Gastroesophageal sphincter (tissue), 4 donors: Measurements from ENCODE around the gene MGRN1. TPM values are rescaled to one million over a fixed set of nuclear protein-coding genes. Genes with fewer than 3 reads are reported as not detected.
"Not testable (repeated sequence)": the region's sequence is repeated elsewhere in the genome, so short reads cannot be mapped to it uniquely, and the experiment has no call there.

Experiments
- ATAC-seq: fragments of 150-250 bp; one replicate; pipeline ENCODE4 v1.9.1; 2016; ENCODE audit warnings: mild to moderate bottlenecking, moderate library complexity
- H3K27ac ChIP-seq, 4 donors: fragments of 200-600 bp; sonication (generic) in 3 of 4; 1 replicate in 3 of 4; 2 replicates in 1 of 4; pipeline ENCODE4 v1.5.1; 2016 to 2019
- H3K27me3 ChIP-seq: fragments of 200-600 bp; sonication (generic); one replicate; pipeline ENCODE4 v1.5.1; 2019
- H3K36me3 ChIP-seq, 2 donors: fragments of 200-600 bp; sonication (generic); one replicate each; pipeline ENCODE4 v1.5.1; 2019; ENCODE audit warnings: control low read depth in 1 of 2
- H3K4me1 ChIP-seq, 3 donors: fragments of 200-600 bp; sonication (generic); 1 replicate in 2 of 3; 2 replicates in 1 of 3; pipeline ENCODE4 v1.5.1; 2016 to 2019; ENCODE audit warnings: control low read depth in 2 of 3
- H3K4me3 ChIP-seq, 2 donors: fragments of 200-600 bp; sonication (generic); one replicate each; pipeline ENCODE4 v1.5.1; 2019; ENCODE audit warnings: mild to moderate bottlenecking in 1 of 2, moderate library complexity in 1 of 2
- H3K9me3 ChIP-seq, 3 donors: fragments of 200-600 bp; sonication (generic); one replicate each; pipeline ENCODE4 v1.5.1; 2017 to 2019; ENCODE audit warnings: control low read depth in 2 of 3
- CTCF ChIP-seq, 4 experiments: fragments of 200-600 bp in 2 of 4; fragments of 450-650 bp in 2 of 4; sonication (generic) in 1 of 4; IDR thresholded peaks; one replicate each; pipeline ENCODE4 v1.5.1; 2017 to 2019; ENCODE audit warnings: antibody characterized with exemption in 4 of 4, mild to moderate bottlenecking in 2 of 4, moderate library complexity in 2 of 4
- EP300 ChIP-seq: sonication (generic); formaldehyde crosslinking; IDR thresholded peaks from one replicate; pipeline ENCODE4 v1.6.1; 2017; ENCODE audit warnings: antibody characterized with exemption, mild to moderate bottlenecking
- POLR2A ChIP-seq, 2 donors: fragments of 450-650 bp; IDR thresholded peaks; one replicate each; pipeline ENCODE4 v1.6.1; 2017; ENCODE audit warnings: antibody characterized with exemption in 2 of 2, mild to moderate bottlenecking in 2 of 2, moderate library complexity in 1 of 2
- POLR2AphosphoS5 ChIP-seq: sonication (generic); formaldehyde crosslinking; IDR thresholded peaks from one replicate; pipeline ENCODE4 v1.6.1; 2017; ENCODE audit warnings: antibody characterized with exemption
- WGBS, 2 donors: methylation state at CpG; one replicate each; pipeline ENCODE4 v1.1.5; 2018; ENCODE audit warnings: low coverage in 1 of 2; 5-methylcytosine and 5-hydroxymethylcytosine counted together
- small RNA-seq, 4 donors: library from RNA; depleted of rRNA; stranded (forward); fragments of <200 nt; gene quantifications; one replicate each; pipeline ENCODE3, GENCODE V24; 2016
- total RNA-seq, 4 donors: library from RNA; depleted of rRNA; stranded (reverse); fragments of >200 nt; gene quantifications; one replicate each; pipeline ENCODE4 v1.1.0, GENCODE V29; 2016

Gene MGRN1
- total RNA-seq, 4 donors from 2014 or later, result 29.2 to 67.0 (median 40.5) TPM

GRCh38 chr16:4734730-4735535, 110.3 kb downstream of the MGRN1 start:
- Histone ChIP-seq H3K9me3 (no peaks in the 10 kb centered on the region), H3K4me1 (peaks cover 0 to 31% (median 5%) of the 10 kb centered on the region in 3 donors), H3K36me3 (peaks cover 0 to 20% of the 10 kb centered on the region in 2 donors), H3K27me3 (no peaks in the 10 kb centered on the region), H3K27ac (peak overlapping the region; percentile 40 to 94 (median 88)), H3K4me3 (peak overlapping the region; percentile 61 to 95)
- TF ChIP-seq POLR2AphosphoS5, result no peak
- TF ChIP-seq CTCF (IDR thresholded peaks at IDR 0.05), result no peak
- TF ChIP-seq POLR2A (IDR thresholded peaks at IDR 0.05), result no peak
- TF ChIP-seq EP300, result no peak
- 2 to 4% methylated on average over 7 to 17 of the region's 38 CpGs for WGBS, 2 donors
- ATAC-seq, result peak; percentile 76

DNA sequence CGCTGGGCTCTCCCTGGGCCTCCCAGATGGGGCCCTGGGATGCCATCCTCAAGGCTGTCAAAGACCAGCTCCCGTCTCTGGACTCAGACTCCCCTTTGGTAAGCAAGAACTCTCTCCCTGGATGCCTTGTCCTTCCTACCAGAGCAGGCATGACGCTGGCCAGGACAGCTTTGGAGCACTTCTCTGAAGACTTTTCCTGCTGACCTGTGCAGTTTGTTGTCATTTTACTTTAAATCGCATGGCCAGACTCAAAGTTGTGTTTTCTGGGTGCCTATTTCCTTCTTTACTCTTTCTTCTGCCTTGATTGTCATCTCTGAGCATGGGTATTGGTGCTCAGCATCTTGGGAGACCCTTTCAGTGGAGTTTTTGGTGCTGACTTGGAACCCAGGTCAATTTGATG, 111.9 kb downstream of the MGRN1 start:
- Histone ChIP-seq H3K9me3 (no peaks in the 10 kb centered on the region), H3K27me3 (no peaks in the 10 kb centered on the region), H3K27ac (no peak overlapping the region), H3K4me1 (peaks cover 0 to 31% (median 5%) of the 10 kb centered on the region in 3 donors), H3K4me3 (no peak overlapping the region), H3K36me3 (peaks cover 0 to 4% of the 10 kb centered on the region in 2 donors)
- WGBS, 2 donors, result 29 to 81% methylated on average over 1 to 4 of the region's 4 CpGs
- TF ChIP-seq POLR2A (IDR thresholded peaks at IDR 0.05), result no peak
- TF ChIP-seq POLR2AphosphoS5, result no peak
- no peak for TF ChIP-seq CTCF (IDR thresholded peaks at IDR 0.05)
- no peak for TF ChIP-seq EP300
- ATAC-seq, result no peak

- 80 to 81% methylated on average over 6 to 8 of the region's 15 CpGs for WGBS, 2 donors
- no peak overlapping the region for H3K27ac ChIP-seq
Observed at GRCh38 chr16:4737545-4737944, 112.9 kb downstream of the MGRN1 start.

GRCh38 chr16:4738370-4738769, 113.7 kb downstream of the MGRN1 start:
- H3K36me3 ChIP-seq, ATAC-seq, H3K4me3 ChIP-seq, H3K27me3 ChIP-seq, H3K27ac ChIP-seq, H3K9me3 ChIP-seq: not testable (repeated sequence)
- WGBS, 2 donors, result 80 to 88% methylated on average over 1 of the region's 5 CpGs
- peaks cover 0 to 21% (median 5%) of the 10 kb centered on the region in 3 donors for H3K4me1 ChIP-seq

More at GRCh38 chr16:4737545-4737944, 112.9 kb downstream of the MGRN1 start:
- Histone ChIP-seq H3K36me3 (no peaks in the 10 kb centered on the region), H3K9me3 (no peaks in the 10 kb centered on the region), H3K27me3 (no peaks in the 10 kb centered on the region), H3K4me1 (peaks cover 0 to 22% (median 5%) of the 10 kb centered on the region in 3 donors), H3K4me3 (no peak overlapping the region)
- ATAC-seq, result no peak
- no peak for TF ChIP-seq CTCF (IDR thresholded peaks at IDR 0.05)
- no peak for TF ChIP-seq POLR2A (IDR thresholded peaks at IDR 0.05)
- no peak for TF ChIP-seq EP300
- no peak for TF ChIP-seq POLR2AphosphoS5

Small RNA genes within 50 kb of the gene (small RNA-seq; reads per million reads assigned to genes)
- 0 reads per million in 4 donors for gene MIR6769A
- 0 reads per million in 4 donors for gene RN7SL850P

Other genes starting within 250 kb of the MGRN1 start
- 10 to 100 TPM; 11.0 to 38.9 (median 17.8) TPM for gene CORO7, start 208.2 kb upstream of the MGRN1 start, total RNA-seq
- 10 to 100 TPM; 39.6 to 55.6 (median 43.9) TPM for gene DNAJA3, start 199.0 kb upstream of the MGRN1 start, total RNA-seq
- gene NMRAL1, start 150.2 kb upstream of the MGRN1 start, total RNA-seq, result 10 to 100 TPM; 32.9 to 49.7 (median 39.3) TPM
- gene HMOX2, start 148.4 kb upstream of the MGRN1 start, total RNA-seq, result 10 to 100 TPM; 26.3 to 66.3 (median 36.2) TPM
- 10 to 100 TPM; 13.2 to 31.5 (median 18.7) TPM for gene CDIP1, start 86.1 kb upstream of the MGRN1 start, total RNA-seq
- under 1 TPM in 1 of 4 donors, not detected in 3; 0.40 TPM for gene C16orf96, start 68.5 kb upstream of the MGRN1 start, total RNA-seq
- 10 to 100 TPM in 3 of 4 donors, 1 to 10 TPM in 1; 5.9 to 24.0 (median 14.3) TPM for gene UBALD1, start 9.9 kb upstream of the MGRN1 start, total RNA-seq
- gene NUDT16L1, start 68.7 kb downstream of the MGRN1 start, total RNA-seq, result 10 to 100 TPM; 14.8 to 26.3 (median 21.4) TPM
- gene ANKS3, start 109.4 kb downstream of the MGRN1 start, total RNA-seq, result 10 to 100 TPM; 23.3 to 47.8 (median 27.6) TPM
- gene DNAAF8, start 109.7 kb downstream of the MGRN1 start, total RNA-seq, result under 1 TPM; 0.54 to 0.89 (median 0.65) TPM
- 10 to 100 TPM; 12.6 to 15.8 (median 13.8) TPM for gene ZNF500, start 142.3 kb downstream of the MGRN1 start, total RNA-seq
- gene SEPTIN12, start 163.5 kb downstream of the MGRN1 start, total RNA-seq, result not detected
- not detected for gene SMIM22, start 170.5 kb downstream of the MGRN1 start, total RNA-seq
- 10 to 100 TPM; 37.6 to 85.9 (median 62.6) TPM for gene ROGDI, start 177.8 kb downstream of the MGRN1 start, total RNA-seq
- gene GLYR1, start 222.5 kb downstream of the MGRN1 start, total RNA-seq, result 100 to 1,000 TPM in 2 of 4 donors, 10 to 100 TPM in 2; 86.0 to 129 (median 97.0) TPM
- gene UBN1, start 222.7 kb downstream of the MGRN1 start, total RNA-seq, result 10 to 100 TPM; 22.8 to 46.2 (median 28.0) TPM